Measurements from ENCODE around the gene SLC10A1.

DNA sequence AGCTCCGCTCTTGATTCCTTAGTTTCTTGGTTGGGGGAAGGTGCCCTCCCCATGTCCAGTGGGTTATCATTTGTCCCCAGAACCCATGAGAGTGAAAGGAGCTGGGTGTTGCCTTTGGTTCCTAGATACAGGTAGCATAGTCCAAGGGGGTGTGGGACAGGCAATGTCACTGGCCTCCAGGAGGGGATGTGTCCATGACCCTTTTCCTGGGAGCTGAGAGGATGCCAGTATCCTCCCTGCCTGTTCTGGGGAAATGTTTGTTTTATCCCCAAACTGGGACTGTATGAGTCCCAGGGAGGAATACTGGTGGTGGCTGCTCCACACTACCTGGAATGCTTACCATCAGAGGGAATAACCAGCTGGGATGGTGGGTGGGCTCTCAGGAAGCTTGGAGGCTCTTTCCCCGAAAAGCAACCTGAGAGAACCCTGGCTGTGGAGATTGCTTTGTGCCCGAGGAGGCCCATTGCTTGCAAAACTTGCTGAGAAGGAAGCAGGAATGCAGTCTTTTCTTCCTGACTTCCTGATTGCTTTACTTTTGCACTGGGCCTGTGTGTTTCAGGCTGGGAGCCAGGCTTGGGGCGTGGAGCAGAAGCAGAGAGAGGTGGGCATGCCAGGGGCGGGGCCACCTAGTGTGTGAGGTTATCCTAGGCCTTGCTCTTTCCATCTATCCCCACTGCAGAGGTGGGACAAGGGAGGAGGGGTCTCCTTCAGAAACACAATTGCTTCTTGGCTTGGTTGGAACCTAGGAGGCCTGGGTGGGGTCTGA, 715 bp upstream of the SLC10A1 start:
- no peak for TF ChIP-seq EZH2 (IDR thresholded peaks at IDR 0.05; ENCODE audit: borderline replicate concordance, low read depth, low read length, poor library complexity, severe bottlenecking)
- TF ChIP-seq, protein P1, sequence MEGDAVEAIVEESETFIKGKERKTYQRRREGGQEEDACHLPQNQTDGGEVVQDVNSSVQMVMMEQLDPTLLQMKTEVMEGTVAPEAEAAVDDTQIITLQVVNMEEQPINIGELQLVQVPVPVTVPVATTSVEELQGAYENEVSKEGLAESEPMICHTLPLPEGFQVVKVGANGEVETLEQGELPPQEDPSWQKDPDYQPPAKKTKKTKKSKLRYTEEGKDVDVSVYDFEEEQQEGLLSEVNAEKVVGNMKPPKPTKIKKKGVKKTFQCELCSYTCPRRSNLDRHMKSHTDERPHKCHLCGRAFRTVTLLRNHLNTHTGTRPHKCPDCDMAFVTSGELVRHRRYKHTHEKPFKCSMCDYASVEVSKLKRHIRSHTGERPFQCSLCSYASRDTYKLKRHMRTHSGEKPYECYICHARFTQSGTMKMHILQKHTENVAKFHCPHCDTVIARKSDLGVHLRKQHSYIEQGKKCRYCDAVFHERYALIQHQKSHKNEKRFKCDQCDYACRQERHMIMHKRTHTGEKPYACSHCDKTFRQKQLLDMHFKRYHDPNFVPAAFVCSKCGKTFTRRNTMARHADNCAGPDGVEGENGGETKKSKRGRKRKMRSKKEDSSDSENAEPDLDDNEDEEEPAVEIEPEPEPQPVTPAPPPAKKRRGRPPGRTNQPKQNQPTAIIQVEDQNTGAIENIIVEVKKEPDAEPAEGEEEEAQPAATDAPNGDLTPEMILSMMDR (conservative IDR thresholded peaks at IDR 0.05; ENCODE audit: low read depth, low read length) = no peak

All from A673 (cell line).